Panc1 (cell line): ENCODE measurements around the gene DES. TPM values are rescaled to one million over a fixed set of nuclear protein-coding genes. Genes with fewer than 3 reads are reported as not detected.

Experiments used
- ATAC-seq: fragments of 200-7000 bp; cut with Tn5 transposase; 2 replicates; pipeline ENCODE4 v1.9.1; 2020; ENCODE audit warnings: mild to moderate bottlenecking, moderate library complexity
- BruUV-seq: library from RNA; stranded (reverse); fragments of 400-500 nt; replicated peaks from 2 replicates; lab custom pipeline; 2021; lab: Mats Ljungman, UMichigan
- CTCF ChIA-PET: fragments of 300-600 bp; sonication (Branson Sonifier 250); formaldehyde crosslinking; loops from one replicate; lab custom pipeline; 2022; ENCODE audit warnings: antibody characterized with exemption; lab: Charles Lee
- POLR2A ChIA-PET: fragments of 300-600 bp; sonication (Branson Sonifier 250); formaldehyde crosslinking; loops from one replicate; lab custom pipeline; 2022; ENCODE audit warnings: antibody characterized with exemption; lab: Charles Lee
- DNase-seq: peaks from one replicate; pipeline ENCODE4 v3.0.0-alpha.2; 2010; ENCODE audit warnings: low read depth, low spot score
- H3K27ac ChIP-seq: 2 replicates; pipeline ENCODE4 v1.5.1; 2011; ENCODE audit warnings: mild to moderate bottlenecking, low read length, inconsistent platforms
- H3K27me3 ChIP-seq: fragments of 200-500 bp; sonication (Bioruptor generic); 2 replicates; pipeline ENCODE4 v1.6.0; 2014; ENCODE audit warnings: low read length, inconsistent platforms; ENCODE audit not compliant: control insufficient read depth, insufficient read depth
- H3K36me3 ChIP-seq: fragments of 200-500 bp; sonication (Bioruptor generic); 2 replicates; pipeline ENCODE4 v1.5.1; 2014; ENCODE audit warnings: inconsistent platforms, mild to moderate bottlenecking, low read length, moderate library complexity; ENCODE audit not compliant: control insufficient read depth, insufficient read depth
- H3K4me1 ChIP-seq: 2 replicates; pipeline ENCODE4 v1.5.1; 2011; ENCODE audit warnings: inconsistent platforms, mild to moderate bottlenecking, low read length, moderate library complexity; ENCODE audit not compliant: control insufficient read depth, insufficient read depth
- H3K4me3 ChIP-seq, 2 experiments: 2 replicates each; pipeline ENCODE4 v1.5.1; 2011 to 2012; ENCODE audit warnings: low read depth in 2 of 2, low read length in 2 of 2, mild to moderate bottlenecking in 2 of 2, inconsistent platforms in 1 of 2, moderate library complexity in 1 of 2
- H3K9me3 ChIP-seq: fragments of 200-500 bp; sonication (Bioruptor generic); 2 replicates; pipeline ENCODE4 v1.5.1; 2014; ENCODE audit warnings: low read depth, mild to moderate bottlenecking, inconsistent platforms, low read length, moderate library complexity; ENCODE audit not compliant: control insufficient read depth, insufficient read depth
- POLR2AphosphoS5 ChIP-seq: IDR thresholded peaks from 2 replicates; pipeline ENCODE4 v1.6.1; 2012; ENCODE audit warnings: mild to moderate bottlenecking, low read depth, low read length, moderate library complexity
- REST ChIP-seq, 2 experiments: IDR thresholded peaks; 2 replicates each; pipeline ENCODE4 v1.6.1; 2011 to 2012; ENCODE audit warnings: low read depth in 2 of 2, control low read depth in 1 of 2, low read length in 1 of 2, mild to moderate bottlenecking in 1 of 2, moderate library complexity in 1 of 2; ENCODE audit not compliant: insufficient read depth in 1 of 2
- SIN3A ChIP-seq: IDR thresholded peaks from 2 replicates; pipeline ENCODE4 v1.6.1; 2012; ENCODE audit warnings: low read depth, mild to moderate bottlenecking, low read length, moderate library complexity, borderline replicate concordance; ENCODE audit not compliant: insufficient read depth
- TCF7L2 ChIP-seq: IDR thresholded peaks from 2 replicates; pipeline ENCODE4 v1.6.1; 2011; ENCODE audit warnings: mild to moderate bottlenecking, low read depth, low read length, inconsistent platforms
- in situ Hi-C: cut with HindIII; loops from 2 replicates; pipeline ENCODE4 v1.10.0; 2016; ENCODE audit warnings: low sequenced_read_pairs, low pct_unique_long_range_greater_than_20kb
- intact Hi-C: fragments of 100-400 bp; cut with micrococcal nuclease; formaldehyde crosslinking; loops from one replicate; pipeline ENCODE4 v1.10.0; 2022; ENCODE audit not compliant: unreplicated experiment
- total RNA-seq: library from RNA; stranded (reverse); gene quantifications from one replicate; pipeline ENCODE4 v1.2.1, GENCODE V29; 2021; ENCODE audit not compliant: unreplicated experiment
- TF ChIP-seq, protein P1 (sequence below): fragments of 450-650 bp; IDR thresholded peaks from 2 replicates; pipeline ENCODE4 v1.5.1; 2017; ENCODE audit warnings: mild to moderate bottlenecking

The DES gene
- total RNA-seq, 1 experiment from 2014 or later: 0.69 TPM

- Histone ChIP-seq H3K27me3 (peaks cover under 1% of the 10 kb centered on the region; the same call in 1 of the 2 replicates), H3K4me1 (no peaks in the 10 kb centered on the region), H3K9me3 (no peaks in the 10 kb centered on the region), H3K27ac (no peak overlapping the region), H3K36me3 (no peaks in the 10 kb centered on the region), H3K4me3 (no peak overlapping the region)
- intact Hi-C loops: no loop called here
- ATAC-seq (no peak), DNase-seq (no peak)
- ChIA-PET CTCF (interaction anchor here (0.9 kb wide), 1 partner anchor 60 kb away, joined by 3 read pairs; no protein-coding TSS in a partner anchor), POLR2A (no interaction called here)
- TF ChIP-seq SIN3A (no peak), POLR2AphosphoS5 (no peak), REST (IDR thresholded peaks at IDR 0.05; ENCODE audit: insufficient read depth in 1 of 2, low read depth in 2 of 2, low read length in 1 of 2) (no peak), TCF7L2 (no peak)
- TF ChIP-seq, protein P1, sequence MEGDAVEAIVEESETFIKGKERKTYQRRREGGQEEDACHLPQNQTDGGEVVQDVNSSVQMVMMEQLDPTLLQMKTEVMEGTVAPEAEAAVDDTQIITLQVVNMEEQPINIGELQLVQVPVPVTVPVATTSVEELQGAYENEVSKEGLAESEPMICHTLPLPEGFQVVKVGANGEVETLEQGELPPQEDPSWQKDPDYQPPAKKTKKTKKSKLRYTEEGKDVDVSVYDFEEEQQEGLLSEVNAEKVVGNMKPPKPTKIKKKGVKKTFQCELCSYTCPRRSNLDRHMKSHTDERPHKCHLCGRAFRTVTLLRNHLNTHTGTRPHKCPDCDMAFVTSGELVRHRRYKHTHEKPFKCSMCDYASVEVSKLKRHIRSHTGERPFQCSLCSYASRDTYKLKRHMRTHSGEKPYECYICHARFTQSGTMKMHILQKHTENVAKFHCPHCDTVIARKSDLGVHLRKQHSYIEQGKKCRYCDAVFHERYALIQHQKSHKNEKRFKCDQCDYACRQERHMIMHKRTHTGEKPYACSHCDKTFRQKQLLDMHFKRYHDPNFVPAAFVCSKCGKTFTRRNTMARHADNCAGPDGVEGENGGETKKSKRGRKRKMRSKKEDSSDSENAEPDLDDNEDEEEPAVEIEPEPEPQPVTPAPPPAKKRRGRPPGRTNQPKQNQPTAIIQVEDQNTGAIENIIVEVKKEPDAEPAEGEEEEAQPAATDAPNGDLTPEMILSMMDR: no peak
- no TSS peak for BruUV-seq
- in situ Hi-C loops: no loop called here
These were observed 17.5 kb downstream of the DES start for GRCh38 chr2:219435701-219436100.

DNA sequence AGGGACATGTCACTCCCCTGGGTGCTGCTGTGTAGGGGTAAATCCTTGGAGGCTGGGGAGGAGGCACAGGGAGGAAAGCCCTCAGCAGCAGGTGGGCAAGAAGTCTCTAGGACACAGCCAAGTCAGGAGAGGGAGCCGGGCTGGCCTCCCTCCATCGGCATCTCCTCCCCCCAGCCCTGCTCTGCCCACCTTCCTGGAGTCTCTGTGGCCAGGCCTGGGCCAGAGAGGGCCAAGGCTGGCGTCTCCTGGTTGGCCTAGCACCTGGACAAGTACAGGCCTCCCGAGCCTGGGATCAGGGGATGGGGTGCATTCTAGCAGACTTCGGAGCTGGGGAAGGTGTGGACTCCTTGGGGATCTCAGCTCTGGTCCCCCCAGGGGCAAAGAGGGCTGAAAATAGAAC is 18.3 kb downstream of the DES start:
- CTCF ChIA-PET: no interaction called here
- DNase-seq (no peak), ATAC-seq (no peak)
- H3K27me3 ChIP-seq: peaks cover 8% of the 10 kb centered on the region
- intact Hi-C loops: no loop called here
- in situ Hi-C loops: no loop called here
- H3K4me3 ChIP-seq: no peak overlapping the region
- no peak overlapping the region for H3K27ac ChIP-seq
- POLR2A ChIA-PET: no interaction called here
- peaks cover 6% of the 10 kb centered on the region for H3K4me1 ChIP-seq
- TF ChIP-seq, protein P1: no peak
- TF ChIP-seq POLR2AphosphoS5: no peak
- TF ChIP-seq REST (IDR thresholded peaks at IDR 0.05; ENCODE audit: insufficient read depth in 1 of 2, low read depth in 2 of 2, low read length in 1 of 2): no peak
- no peak for TF ChIP-seq TCF7L2
- no peak for TF ChIP-seq SIN3A
- no peaks in the 10 kb centered on the region for H3K36me3 ChIP-seq
- H3K9me3 ChIP-seq: no peaks in the 10 kb centered on the region
- BruUV-seq: no TSS peak
